NCI-H524 treated with DMSO at 0.1 percent for 48 hours (cell line): ENCODE results near the gene ATXN10.

Experiments
- DNase-seq: peaks from one replicate; lab custom pipeline; 2025; lab: John Stamatoyannopoulos, UW

ATXN10 gene

GRCh38 chr22:45830531-45831245, 159.1 kb downstream of the ATXN10 start:
- DNase-seq = no peak

- no peak for DNase-seq
Measured at GRCh38 chr22:45831394-45831793, 159.8 kb downstream of the ATXN10 start.

GRCh38 chr22:45832180-45832579, 160.5 kb downstream of the ATXN10 start:
- no peak for DNase-seq

DNA sequence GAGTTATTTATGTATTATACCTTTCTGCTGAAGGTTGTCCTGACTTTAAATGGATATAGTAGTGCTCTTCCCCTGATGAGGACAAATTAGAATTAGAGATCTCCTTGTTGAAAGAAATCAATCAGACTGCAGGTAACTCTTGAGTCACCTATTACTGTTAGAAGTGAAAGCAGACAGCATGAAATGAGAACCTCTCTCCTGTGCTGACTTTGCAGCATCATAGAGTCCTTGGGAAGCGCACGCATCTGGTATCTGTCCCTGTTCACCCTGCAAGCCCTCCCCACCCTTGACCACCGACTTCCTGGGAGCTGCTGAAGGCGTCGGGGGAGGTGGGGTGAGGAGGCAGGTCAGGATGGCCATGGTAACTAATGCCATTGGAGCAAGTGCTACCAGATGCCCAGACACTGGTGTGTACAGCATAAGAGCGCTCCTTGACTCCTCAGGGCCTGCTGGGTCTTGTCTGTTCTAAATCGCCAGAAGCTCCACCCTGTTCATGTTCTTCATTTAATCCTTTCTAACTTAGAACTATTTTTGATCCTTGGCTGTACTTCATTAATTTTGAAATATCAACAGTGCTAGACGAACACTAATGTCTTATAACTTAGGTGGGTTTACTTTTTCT, 161.4 kb downstream of the ATXN10 start:
- DNase-seq = no peak

GRCh38 chr22:45833613-45834012, 162.0 kb downstream of the ATXN10 start:
- no peak for DNase-seq

GRCh38 chr22:45834241-45834640, 162.6 kb downstream of the ATXN10 start:
- DNase-seq = no peak

DNA sequence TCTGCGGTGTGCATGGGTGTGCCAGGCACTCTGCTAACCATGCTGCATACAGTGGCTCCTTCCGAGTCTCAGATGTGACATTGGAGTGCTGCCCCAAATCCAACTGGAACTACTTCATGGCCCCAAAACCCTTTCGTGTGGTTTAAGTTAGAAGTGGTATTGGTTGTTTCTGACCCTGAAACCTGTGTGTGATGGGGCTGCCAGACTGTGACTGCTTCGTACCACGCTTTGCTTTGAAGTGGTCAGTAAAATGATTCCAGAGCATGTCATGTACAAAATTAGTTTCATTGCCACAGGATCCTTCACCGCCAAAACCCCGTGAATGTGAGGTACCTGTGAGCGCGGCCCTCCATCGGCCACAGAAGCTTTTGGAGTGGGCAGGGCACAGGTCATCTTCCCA, 163.2 kb downstream of the ATXN10 start:
- no peak for DNase-seq

- DNase-seq = no peak
Measured at GRCh38 chr22:45836418-45837169, 165.0 kb downstream of the ATXN10 start.

DNA sequence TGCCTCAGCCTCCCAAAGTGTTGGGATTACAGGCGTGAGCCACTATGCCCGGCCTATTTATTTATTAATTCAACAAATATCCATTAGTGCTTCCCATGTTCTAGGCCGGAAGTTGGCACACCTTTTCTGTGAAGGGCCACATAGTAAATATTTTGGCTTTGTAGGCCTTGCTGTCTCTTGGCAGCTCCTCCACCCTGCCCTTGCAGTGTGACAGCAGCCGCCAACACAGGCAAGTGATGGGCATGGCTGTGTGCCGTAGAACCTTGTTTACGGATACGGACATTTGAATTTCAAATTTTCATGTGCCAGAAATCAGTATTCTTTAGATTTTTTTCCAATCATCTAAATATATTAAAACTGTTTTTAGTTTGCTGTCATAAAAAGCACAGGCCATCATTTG, 165.9 kb downstream of the ATXN10 start:
- no peak for DNase-seq

DNA sequence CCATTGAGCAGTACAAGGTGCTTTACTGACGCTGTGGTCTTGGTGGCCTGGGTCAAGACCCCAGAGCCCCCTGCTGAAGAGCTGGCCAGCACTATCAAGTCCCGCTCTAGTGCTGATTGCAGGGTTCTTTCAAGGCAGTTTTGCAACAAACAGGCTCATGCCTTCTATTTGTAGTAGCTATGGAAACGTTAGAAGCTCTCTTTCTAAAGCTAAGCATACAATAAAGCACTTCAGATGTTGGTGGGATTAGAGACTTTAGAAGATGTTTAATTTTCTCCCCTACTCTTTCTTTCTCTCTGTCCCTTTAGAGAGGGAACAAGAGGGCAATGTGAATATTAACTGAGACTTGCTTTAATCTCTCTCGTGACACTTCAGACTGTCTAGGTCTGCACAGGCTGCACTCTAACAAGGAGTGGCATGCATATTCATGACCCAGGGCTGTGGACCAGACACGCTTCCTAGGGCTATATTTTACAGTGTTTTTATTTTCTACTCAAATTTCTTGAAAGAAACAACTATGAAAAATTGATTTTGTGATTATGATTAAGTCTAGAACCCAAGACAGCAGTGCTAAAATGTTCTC, 166.8 kb downstream of the ATXN10 start:
- no peak for DNase-seq

DNA sequence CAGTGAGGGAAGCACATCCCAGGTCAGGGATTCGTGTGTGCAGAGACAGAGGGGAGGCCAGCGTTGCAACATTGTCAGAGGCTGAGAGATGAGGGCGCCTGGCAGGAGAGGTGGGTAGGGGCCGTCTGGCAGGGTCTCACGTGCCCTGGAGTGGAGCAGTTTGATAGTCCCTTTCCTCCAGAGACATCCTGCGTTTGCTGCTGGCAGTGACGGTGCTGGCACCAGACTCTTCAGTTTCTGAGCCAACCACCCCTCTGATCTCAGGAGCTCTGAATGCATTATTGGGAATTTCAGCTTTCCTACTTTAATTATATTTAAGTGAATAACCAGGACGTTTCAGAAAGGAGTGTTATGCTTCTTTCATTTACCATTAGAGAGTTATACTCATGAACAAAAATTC, 168.8 kb downstream of the ATXN10 start:
- DNase-seq = no peak

DNA sequence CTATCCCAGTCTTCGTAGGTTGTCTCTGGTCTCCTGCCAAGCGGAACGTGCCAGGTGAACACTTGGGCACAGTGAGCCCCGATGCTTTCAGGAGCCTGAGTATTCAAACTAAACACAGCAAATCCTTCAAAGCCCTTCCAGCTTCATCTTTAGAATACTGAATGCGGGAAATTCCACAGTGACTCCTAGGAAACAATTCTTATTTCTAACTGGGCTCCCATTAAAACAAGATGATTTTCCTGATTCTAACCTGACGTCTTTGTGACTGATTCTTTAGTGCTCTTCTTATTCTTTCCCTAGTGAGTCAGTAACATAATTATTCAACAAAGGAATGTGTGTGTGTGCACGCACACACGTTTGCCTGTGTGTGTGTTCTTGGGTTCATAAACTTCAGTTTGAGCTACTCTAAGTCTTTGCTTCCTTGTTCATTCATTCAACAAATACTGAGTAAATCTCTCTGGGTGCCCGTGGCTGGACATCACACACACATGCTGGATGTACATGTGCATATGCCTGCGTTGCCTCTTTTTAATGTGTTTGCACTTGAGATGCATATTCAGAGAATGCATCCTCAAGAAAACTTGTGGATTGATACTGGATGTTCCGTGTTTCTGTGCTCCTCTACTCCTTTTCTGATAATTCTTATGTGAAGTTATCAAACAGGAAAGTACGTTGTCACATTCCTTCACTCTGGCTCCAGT, 170.8 kb downstream of the ATXN10 start:
- DNase-seq = no peak

- no peak for DNase-seq
Measured at GRCh38 chr22:45843031-45843430, 171.4 kb downstream of the ATXN10 start.

DNA sequence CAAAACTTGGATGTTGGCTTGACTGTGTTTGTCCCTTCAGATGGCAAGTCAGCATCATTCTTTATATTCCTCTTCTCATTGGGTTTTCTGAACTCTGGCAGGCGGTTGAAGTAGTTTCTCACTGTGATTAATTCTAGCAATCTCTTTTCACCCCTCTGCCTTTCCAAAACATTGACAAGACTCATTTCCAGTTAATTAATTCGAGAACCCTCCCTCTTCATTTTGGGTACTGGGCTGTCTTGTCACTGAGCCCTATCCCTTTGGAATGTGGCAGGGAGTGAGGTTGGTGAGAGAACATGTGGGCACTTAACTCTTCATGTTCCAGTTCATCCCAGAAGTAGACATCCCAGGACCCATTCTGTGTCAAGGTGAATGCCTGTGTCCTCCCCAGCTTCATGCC, 172.4 kb downstream of the ATXN10 start:
- DNase-seq = no peak

DNA sequence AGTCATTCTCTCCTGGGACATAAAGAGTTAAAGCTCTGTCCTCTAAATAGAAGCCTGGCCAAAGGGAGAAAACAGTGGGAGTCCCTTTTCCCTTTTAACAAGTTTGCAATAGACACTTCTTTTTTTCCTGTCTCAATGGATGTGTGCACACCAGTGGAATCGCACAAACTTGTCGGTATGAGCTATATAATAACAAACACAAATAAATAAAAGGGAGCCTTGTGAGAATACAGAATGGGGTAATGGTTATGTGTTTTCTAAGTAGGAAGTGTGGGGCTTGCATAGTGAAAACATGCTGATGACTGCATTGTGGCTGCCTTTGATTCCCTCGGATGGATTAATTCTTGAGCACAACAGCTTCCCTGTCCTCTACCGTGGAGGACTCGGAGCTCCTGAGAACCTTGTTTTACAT, 173.4 kb downstream of the ATXN10 start:
- DNase-seq = no peak

DNA sequence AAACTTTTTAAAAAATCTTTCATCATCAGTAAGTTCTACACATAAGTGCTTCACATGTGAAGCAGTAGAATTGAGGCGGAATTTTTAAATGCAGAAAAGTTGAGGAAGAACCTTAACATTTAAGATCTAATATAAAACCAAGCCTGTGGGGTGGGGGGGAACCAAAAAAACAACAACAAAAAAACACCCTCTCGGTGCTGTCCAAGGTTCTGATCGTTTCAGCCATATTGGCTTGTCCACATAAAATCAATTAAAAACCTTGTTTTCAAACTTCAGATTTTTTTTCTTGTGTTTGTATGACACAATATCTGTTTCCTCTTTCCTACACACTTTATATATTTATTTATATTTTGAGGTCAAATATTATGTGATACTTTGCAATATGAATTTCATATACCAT, 175.3 kb downstream of the ATXN10 start:
- no peak for DNase-seq

DNA sequence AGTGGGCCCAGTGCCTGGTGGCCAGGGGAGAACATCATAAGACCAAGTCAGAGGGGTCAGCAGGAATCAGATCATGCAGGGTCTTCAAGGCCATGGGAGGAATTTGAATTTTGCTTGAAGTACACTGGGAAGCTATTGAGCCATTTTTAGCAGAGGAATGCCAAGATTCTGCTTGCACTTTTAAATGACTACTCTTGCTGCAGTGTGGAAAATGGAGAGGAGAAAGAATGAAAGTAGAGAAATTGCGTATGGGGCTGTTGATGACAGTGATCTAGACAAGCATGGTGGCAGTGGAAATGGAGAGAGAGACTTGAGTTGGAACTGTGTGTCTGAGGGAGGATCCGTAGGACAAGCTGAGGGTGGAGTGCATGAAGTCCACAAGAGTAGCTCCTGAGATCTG, 177.3 kb downstream of the ATXN10 start:
- no peak for DNase-seq

GRCh38 chr22:45852826-45853225, 181.2 kb downstream of the ATXN10 start:
- no peak for DNase-seq

GRCh38 chr22:45855961-45856360, 184.3 kb downstream of the ATXN10 start:
- DNase-seq = no peak

GRCh38 chr22:45857519-45857918, 185.9 kb downstream of the ATXN10 start:
- DNase-seq = no peak

DNA sequence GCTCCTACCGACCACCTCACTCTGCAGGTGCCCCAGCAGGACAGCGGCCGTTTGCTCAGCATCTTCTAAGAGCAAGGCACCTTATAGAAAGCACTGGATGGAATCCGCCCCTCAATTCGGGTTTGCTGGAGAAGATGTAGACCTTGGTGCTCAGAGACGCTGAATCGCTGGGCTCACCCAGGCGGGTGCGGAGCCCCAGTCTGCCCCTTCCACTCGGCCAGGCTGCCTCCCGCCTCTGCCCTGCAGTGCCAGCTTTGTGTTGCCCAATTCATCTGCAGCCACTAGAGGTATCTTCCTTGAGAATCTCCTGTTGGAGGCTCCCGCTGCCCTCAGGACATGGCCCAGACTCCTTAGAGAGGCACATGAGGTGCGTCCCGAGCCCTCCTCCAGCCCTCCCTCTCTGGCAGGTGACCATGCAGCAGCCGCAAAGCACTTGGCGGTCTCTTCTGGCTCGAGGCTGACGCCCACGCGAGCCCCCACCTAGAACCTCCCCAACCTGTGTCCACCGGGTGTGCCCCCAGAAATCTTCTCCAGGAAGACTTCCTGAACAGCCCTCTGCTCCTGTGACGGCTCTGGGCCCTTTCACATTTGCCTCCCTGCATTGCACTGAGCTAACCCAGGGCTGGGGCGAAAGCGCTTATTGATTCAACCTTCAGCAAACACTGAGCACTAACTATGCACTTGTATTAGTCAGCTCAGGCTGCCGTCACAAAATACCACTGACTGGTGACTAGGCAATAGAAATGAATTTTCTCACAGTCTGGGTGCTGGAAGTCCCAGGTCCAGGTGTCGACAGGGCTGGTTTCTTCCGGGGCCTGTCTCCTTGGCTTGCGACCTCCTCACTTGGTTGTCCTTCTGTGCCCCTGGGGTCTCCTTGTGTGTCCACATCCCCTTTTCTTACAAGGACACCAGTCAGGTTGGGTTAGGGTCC, 187.9 kb downstream of the ATXN10 start:
- no peak for DNase-seq
